ENCODE results near the gene PSMA1. TPM values are rescaled to one million over a fixed set of nuclear protein-coding genes. Genes with fewer than 3 reads are reported as not detected.
A peak's percentile ranks its signal among the peaks of the same experiment; 100 is the strongest.

PSMA1 gene
- total and polyA plus RNA-seq, 2 donors from 2014 or later: 118 to 133 TPM

DNA sequence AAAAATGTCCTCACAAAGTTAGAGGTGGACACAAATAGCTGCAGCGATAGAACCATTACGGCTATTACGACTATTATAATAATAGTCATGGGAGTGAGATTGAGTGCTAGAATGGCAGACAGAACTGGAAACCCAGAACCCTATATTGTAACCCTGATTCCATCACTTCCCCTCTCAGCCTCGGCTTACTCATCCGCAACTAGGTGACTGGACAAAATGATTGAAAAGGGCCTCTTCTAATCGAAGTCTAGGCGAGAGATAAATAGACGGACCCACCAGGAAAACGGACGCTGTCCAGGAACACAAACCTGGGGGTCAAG, 629 bp downstream of the PSMA1 start:
- Histone ChIP-seq H3K27ac (ENCODE audit: low read depth in 2 of 2, low read length in 2 of 2) (peak overlapping the region; percentile 87 to 88), H3K9me3 (ENCODE audit: control insufficient read depth in 2 of 3, insufficient read depth in 1 of 3, low read length in 3 of 3) (no peaks in the 10 kb centered on the region), H3K27me3 (ENCODE audit: control insufficient read depth, insufficient read depth, low read length) (no peaks in the 10 kb centered on the region), H3K4me1 (ENCODE audit: control insufficient read depth in 2 of 3, insufficient read depth in 2 of 3, low read depth in 1 of 3, low read length in 3 of 3) (peaks cover 0 to 7% (median 2%) of the 10 kb centered on the region in 3 donors), H3K4me3 (ENCODE audit: low read length in 3 of 3) (peak overlapping the region; percentile 99 to 100 (median 99)), H3K9ac (ENCODE audit: low read length in 3 of 3) (peak overlapping the region; percentile 99 to 100 (median 99)), H3K36me3 (ENCODE audit: control insufficient read depth in 2 of 3, insufficient read depth in 3 of 3, low read length in 3 of 3) (peaks cover 0 to 11% (median 9%) of the 10 kb centered on the region in 3 donors)
- intact Hi-C loops (cut with DNase I): no loop called here
- no peak for DNase-seq
- no peak for FAIRE-seq
- TF ChIP-seq CTCF (IDR thresholded peaks at IDR 0.05; ENCODE audit: borderline replicate concordance, extremely low read depth, insufficient read depth): no peak

DNA sequence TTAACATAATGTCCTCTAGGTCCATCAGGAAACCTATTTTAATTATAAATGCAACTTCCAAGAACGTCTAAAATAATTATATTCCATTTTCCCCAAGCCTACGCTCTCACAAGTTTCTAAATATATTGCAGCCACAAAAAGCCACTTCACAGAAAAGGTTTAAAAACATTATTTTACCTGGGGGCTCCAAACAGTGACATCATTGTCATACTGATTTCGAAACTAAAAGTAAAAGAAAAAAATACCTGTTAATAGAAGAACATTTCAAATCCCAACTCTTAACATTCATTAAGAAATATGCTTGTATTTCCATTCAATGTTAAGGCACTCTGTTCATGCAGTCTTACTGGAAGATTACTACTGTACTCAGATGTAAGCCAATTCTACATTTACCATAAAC, 1.4 kb downstream of the PSMA1 start:
- no peak overlapping the region for H3K27ac ChIP-seq (ENCODE audit: low read depth in 2 of 2, low read length in 2 of 2)
- H3K4me3 ChIP-seq (ENCODE audit: low read length in 3 of 3): peak overlapping the region in 2 of 3 donors; percentile 99 to 100
- H3K9ac ChIP-seq (ENCODE audit: low read length in 3 of 3): peak overlapping the region; percentile 99 to 100 (median 99)

GRCh38 chr11:14513800-14514199, 6.4 kb downstream of the PSMA1 start:
- peaks cover 18 to 44% (median 24%) of the 10 kb centered on the region in 3 donors for H3K36me3 ChIP-seq (ENCODE audit: control insufficient read depth in 2 of 3, insufficient read depth in 3 of 3, low read length in 3 of 3)

More for the DNA sequence above, 1.4 kb downstream of the PSMA1 start:
- intact Hi-C loops (cut with DNase I): no loop called here
- DNase-seq (no peak), FAIRE-seq (no peak)
- H3K4me1 ChIP-seq (ENCODE audit: control insufficient read depth in 2 of 3, insufficient read depth in 2 of 3, low read depth in 1 of 3, low read length in 3 of 3): peaks cover 0 to 7% (median 2%) of the 10 kb centered on the region in 3 donors
- TF ChIP-seq CTCF (IDR thresholded peaks at IDR 0.05; ENCODE audit: borderline replicate concordance, extremely low read depth, insufficient read depth): no peak
- no peaks in the 10 kb centered on the region for H3K9me3 ChIP-seq (ENCODE audit: control insufficient read depth in 2 of 3, insufficient read depth in 1 of 3, low read length in 3 of 3)
- no peaks in the 10 kb centered on the region for H3K27me3 ChIP-seq (ENCODE audit: control insufficient read depth, insufficient read depth, low read length)
- H3K36me3 ChIP-seq (ENCODE audit: control insufficient read depth in 2 of 3, insufficient read depth in 3 of 3, low read length in 3 of 3): peaks cover under 1 to 13% (median 10%) of the 10 kb centered on the region in 3 donors

More at GRCh38 chr11:14513800-14514199, 6.4 kb downstream of the PSMA1 start:
- FAIRE-seq (no peak), DNase-seq (no peak)
- peaks cover 0 to 3% (median 0%) of the 10 kb centered on the region in 3 donors for H3K4me1 ChIP-seq (ENCODE audit: control insufficient read depth in 2 of 3, insufficient read depth in 2 of 3, low read depth in 1 of 3, low read length in 3 of 3)
- H3K9ac ChIP-seq (ENCODE audit: low read length in 3 of 3): no peak overlapping the region
- no peaks in the 10 kb centered on the region for H3K27me3 ChIP-seq (ENCODE audit: control insufficient read depth, insufficient read depth, low read length)
- H3K9me3 ChIP-seq (ENCODE audit: control insufficient read depth in 2 of 3, insufficient read depth in 1 of 3, low read length in 3 of 3): no peaks in the 10 kb centered on the region
- no peak overlapping the region for H3K27ac ChIP-seq (ENCODE audit: low read depth in 2 of 2, low read length in 2 of 2)
- H3K4me3 ChIP-seq (ENCODE audit: low read length in 3 of 3): no peak overlapping the region
- intact Hi-C loops (cut with DNase I): no loop called here
- TF ChIP-seq CTCF (IDR thresholded peaks at IDR 0.05; ENCODE audit: borderline replicate concordance, extremely low read depth, insufficient read depth): no peak

Measured in kidney (tissue), 14 donors.